GM19023 (cell line): ENCODE results near the gene PDE7B.
"Not testable (repeated sequence)": the region's sequence is repeated elsewhere in the genome, so short reads cannot be mapped to it uniquely, and the experiment has no call there.

Experiments
- ATAC-seq: cut with Tn5 transposase; IDR thresholded peaks from one replicate; pipeline ENCODE4 v1.9.1; 2021; ENCODE audit warnings: mild to moderate bottlenecking, moderate library complexity; ENCODE audit not compliant: unreplicated experiment

The PDE7B gene

GRCh38 chr6:136137008-136137692 lies 285.6 kb downstream of the PDE7B start:
- ATAC-seq, result no peak

GRCh38 chr6:136137739-136138402 lies 286.4 kb downstream of the PDE7B start:
- ATAC-seq, result no peak

GRCh38 chr6:136139111-136139510 lies 287.6 kb downstream of the PDE7B start:
- ATAC-seq, result not testable (repeated sequence)

- ATAC-seq, result no peak
Observed at GRCh38 chr6:136144251-136145023, 292.9 kb downstream of the PDE7B start.

GRCh38 chr6:136146130-136146529 lies 294.6 kb downstream of the PDE7B start:
- ATAC-seq, result no peak

- no peak for ATAC-seq
Observed at GRCh38 chr6:136147342-136147741, 295.8 kb downstream of the PDE7B start.

GRCh38 chr6:136148051-136148450 lies 296.6 kb downstream of the PDE7B start:
- no peak for ATAC-seq

- ATAC-seq, result no peak
Observed at GRCh38 chr6:136148523-136148922, 297.0 kb downstream of the PDE7B start.

GRCh38 chr6:136149311-136149710 lies 297.8 kb downstream of the PDE7B start:
- ATAC-seq, result no peak

- ATAC-seq, result no peak
Observed at GRCh38 chr6:136150961-136151360, 299.5 kb downstream of the PDE7B start.

- no peak for ATAC-seq
Observed at GRCh38 chr6:136153707-136154375, 302.3 kb downstream of the PDE7B start.

GRCh38 chr6:136155191-136155590 lies 303.7 kb downstream of the PDE7B start:
- ATAC-seq, result no peak

GRCh38 chr6:136157743-136158142 lies 306.2 kb downstream of the PDE7B start:
- no peak for ATAC-seq

- ATAC-seq, result no peak
Observed at GRCh38 chr6:136158387-136158821, 306.9 kb downstream of the PDE7B start.

GRCh38 chr6:136158971-136159370 lies 307.5 kb downstream of the PDE7B start:
- no peak for ATAC-seq

GRCh38 chr6:136160250-136160649 lies 308.7 kb downstream of the PDE7B start:
- ATAC-seq, result no peak

- no peak for ATAC-seq
Observed at GRCh38 chr6:136161950-136162349, 310.4 kb downstream of the PDE7B start.

GRCh38 chr6:136163260-136163659 lies 311.8 kb downstream of the PDE7B start:
- ATAC-seq, result no peak

GRCh38 chr6:136166815-136167214 lies 315.3 kb downstream of the PDE7B start:
- no peak for ATAC-seq

- ATAC-seq, result no peak
Observed at GRCh38 chr6:136169394-136170148, 318.1 kb downstream of the PDE7B start.

GRCh38 chr6:136171231-136171630 lies 319.7 kb downstream of the PDE7B start:
- no peak for ATAC-seq
